HG02981 (cell line): ENCODE measurements around the gene KIF5A.

Experiments used
- ATAC-seq: cut with Tn5 transposase; IDR thresholded peaks from one replicate; pipeline ENCODE4 v1.9.1; 2021; ENCODE audit warnings: mild to moderate bottlenecking, moderate library complexity; ENCODE audit not compliant: unreplicated experiment

KIF5A gene

DNA sequence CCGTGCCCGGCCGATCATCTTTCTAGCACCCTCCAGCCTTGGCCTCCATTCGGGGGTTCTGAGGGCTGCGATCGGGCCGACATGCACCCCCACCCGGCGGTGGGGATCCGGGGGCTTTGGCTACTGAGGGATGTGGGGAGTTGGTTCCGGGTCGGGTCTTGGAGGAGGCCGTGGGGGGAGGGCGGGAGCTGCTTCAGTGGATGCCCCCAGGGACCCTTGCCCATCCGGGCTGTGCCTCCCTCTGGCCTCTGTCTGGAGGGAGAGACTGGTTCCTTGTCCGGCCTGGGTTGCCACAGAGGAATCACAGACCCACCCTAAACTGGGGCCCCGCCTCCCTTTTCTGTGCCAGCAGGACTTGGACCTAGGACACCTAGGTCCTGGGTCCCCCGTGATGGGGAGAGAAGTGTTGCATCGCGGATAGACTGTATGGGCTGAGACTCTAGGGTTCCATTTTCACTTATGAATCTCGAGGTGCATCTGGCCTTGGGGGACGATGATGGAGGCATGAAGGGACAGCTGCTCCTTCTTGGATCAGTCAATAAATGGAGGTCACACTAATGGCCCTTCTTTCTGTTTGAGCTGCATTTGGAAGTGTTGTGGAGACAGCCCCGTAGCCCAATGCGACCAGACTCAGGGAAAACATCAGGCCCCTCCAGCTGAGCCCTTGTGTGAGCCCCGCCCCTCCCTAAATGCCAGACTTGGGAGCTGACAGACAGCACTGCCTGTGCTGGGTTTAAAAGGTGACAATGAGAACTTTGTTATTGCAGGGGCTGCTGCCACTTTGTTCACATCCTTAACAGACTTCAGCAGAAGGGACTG lies 55.4 kb downstream of the KIF5A start:
- no peak for ATAC-seq

DNA sequence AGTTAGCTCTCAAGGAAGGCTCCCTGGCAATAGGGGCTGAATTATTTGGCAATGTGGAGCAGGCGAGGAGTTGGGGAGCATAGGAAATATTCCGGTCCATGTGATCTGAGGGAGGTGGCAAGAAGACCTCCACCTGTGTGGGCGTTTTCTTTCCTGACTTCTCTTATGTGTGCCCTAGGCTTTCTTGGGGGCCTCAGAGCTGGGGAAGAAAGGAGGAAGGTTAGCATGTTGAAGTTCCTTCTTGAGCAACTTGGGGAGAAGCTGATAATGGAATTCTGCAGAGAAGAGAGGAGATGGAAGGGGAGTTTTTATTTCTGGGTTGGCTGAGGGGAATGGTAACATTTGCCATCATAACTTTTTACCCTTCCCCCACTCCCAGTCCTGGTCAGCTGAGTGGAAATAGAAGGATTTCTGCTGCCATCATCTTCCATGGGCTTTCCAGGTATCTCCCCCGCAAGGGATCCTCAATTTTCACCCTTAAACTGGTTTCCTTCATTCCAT lies 56.0 kb downstream of the KIF5A start:
- no peak for ATAC-seq

DNA sequence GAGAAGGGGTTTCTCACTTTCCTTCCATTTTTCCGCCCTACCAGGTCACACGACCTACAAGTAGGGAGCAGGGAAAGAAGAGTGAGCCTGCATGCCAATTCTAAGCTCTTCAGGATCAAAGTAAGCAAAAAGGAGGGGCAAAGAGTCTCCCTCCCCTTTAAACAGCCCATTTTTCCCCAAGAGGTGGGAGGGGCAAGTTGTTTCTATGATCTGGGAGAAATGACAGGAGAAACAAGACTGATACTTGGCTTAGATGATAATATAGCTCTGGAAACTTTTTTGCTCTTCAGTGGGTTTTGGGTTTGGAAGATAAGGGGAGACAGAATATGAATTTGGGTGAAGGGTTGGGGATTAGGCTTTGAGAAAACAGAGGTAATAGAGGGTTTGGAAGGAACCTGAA lies 56.6 kb downstream of the KIF5A start:
- no peak for ATAC-seq

DNA sequence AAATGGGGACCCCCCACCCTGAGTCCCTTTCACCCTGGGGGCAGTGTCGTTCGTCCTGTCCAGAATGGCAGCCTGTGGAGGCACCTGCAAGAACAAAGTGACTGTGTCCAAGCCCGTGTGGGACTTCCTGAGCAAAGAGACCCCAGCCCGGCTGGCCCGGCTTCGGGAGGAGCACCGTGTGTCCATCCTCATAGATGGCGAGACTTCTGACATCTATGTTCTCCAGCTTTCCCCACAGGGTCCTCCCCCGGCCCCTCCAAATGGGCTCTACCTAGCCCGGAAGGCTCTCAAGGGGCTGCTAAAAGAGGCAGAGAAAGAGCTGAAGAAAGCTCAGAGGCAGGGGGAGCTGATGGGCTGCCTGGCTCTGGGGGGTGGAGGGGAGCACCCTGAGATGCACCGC lies 57.0 kb downstream of the KIF5A start:
- ATAC-seq = no peak

DNA sequence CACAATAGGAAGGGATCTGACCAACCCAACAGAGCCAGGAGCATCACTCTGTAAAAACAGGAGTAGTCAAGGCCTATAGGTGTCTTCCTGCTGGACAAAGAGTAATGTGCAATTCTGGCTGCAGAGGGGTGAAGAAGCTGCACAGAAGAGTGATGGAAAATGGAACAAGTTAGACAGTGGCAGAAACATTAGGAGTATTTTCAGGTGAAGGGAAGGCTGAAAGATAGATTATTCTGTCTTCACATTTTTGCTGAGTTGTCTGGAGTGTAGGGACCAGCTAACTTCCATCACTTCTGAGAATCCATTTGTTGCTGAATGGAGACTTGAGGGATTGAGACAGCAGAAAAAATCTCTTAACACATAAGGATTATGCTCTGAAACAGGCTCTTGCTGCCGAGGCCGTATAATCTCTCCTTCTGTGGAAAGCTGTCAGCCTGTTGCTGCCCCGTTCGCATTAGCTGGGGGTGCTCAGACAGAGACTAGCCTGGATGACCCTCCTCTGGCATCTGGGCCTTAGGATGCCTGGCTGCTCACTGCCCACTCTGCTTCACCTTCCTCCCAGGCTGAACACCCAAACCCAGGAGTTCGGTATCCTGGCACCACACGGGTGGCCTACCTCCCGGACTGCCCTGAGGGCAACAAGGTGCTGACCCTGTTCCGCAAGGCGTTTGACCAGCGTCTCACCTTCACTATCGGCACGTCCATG lies 58.3 kb downstream of the KIF5A start:
- no peak for ATAC-seq

DNA sequence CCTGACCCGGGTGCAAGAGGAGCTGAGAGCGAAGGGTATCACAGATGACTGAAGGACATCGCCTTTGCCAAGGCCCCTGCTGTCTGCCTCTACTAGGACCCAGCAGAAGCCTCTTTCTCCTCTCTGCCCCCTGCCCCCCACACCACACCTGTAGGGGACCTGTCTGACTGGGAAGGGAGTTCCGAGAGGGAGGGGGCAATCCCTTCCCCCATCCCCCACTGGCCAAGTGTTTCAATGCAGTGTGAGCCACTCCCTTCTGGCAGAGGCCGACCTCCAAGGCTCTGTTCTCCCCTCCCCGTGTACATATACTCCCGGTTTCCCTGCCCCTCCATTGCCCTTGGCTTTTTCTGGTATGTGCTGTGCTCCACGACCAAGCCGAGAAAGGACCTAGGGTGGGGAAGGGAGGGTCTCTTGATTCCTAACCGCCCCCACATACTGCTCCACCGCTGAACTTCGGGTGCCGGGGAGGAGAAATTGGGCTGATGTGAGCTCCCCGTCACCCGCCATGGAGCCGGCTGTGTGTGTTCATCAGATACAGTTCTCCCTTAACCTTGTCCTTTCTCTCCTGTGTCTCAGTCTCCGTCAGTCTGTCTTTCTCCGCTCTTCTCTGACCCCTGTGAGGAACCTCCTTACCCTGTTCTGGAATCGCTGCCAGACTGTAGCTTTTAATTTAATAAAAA lies 59.4 kb downstream of the KIF5A start:
- ATAC-seq = no peak

DNA sequence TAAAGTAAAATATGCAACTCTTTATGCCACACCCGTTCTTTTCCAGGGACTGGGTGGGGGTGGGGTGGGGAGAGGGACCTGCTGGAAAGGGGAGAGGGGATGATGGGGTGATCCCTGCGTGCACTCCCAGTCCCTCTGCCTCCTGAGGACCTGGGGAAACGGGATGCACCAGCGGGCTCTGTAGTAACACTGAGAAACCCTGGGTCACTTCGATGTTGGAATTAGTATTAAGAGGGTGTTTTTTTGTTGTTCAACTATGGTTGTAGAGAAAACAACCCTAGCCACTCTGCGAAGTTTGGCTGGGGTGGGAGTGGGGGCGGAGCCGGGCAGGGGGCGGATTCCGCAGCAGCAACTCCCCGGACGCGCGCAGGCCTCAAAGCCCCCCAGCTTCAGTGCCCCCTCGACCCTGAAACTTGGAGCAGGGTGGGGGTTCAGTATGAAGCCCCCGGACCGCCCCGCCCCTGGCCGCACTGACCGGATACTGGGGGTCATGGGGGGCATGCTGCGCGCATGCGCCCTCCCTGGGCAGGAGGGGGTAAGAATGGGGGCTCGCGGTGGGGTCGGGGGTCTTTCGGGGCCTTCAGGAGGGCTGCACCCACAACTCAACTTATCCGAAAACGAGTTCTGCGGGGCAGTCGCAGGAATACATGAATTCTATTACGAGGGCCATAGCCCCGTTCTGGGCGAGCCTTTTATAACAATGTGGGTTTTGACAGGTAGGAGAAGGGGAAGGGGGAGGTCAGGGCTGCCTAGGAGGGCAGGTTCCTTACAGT lies 60.1 kb downstream of the KIF5A start:
- no peak for ATAC-seq

DNA sequence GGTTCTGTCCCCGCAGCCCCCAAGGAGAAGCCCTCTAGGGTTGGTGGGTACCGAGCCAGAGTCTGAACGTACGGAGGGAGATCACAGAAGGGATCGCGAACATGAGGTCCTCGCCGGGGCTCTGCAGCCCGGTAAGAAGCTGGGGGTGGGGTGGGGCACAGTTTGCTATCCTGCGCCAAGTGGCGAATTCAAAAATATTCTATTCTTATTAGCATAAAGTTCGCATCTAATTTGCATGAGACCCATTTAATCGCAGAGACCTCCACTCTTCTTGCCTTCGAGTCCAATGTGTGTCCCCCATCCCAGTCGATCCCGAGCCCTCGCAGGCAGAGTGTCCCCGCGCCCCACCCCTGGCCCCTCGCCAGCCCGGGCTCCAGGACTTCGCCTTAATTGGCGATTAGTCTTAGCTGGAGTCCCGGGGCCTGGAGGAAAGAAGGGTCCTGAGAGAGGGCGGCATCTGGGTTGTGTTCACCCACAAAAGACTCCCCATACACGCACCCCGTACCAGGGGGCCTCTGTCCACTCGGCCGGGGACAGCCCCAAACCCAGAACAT lies 60.8 kb downstream of the KIF5A start:
- ATAC-seq = no peak

DNA sequence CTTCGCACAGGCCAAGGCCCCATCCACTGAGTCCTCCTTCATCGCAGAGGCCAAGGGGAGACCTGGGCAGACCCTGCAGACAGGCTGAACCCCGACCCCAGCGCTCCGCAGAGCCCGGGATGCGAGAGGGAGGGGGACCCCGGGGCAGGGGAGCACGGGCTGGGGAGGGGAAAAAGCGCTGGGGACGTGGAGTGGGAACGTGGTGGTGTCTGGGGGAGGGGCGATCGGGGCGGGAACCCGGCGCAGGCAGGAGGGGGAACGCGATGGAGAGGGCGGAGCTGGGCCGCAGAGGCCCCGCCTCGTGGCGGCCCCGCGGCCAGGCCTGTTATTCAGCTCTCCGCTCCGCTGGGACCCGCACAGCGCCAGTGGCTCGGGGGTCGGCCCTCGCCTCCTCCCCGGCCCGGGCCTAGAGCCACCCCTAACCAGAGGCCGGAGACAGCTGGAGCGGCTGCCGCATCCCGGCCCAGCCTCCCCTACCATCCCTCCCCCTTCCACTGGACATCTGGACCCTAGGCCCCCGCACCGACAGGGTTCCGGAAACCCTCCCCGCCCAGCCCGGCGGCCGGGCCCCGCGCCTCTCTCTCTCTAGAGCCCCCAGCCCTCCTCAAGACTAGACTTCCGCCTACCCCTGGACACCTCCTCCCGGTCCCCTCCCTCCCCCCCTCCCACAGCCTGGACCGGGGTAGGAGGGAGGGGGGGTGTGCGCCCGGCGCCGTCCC lies 61.4 kb downstream of the KIF5A start, which contains the start of gene ARHGEF25:
Gene ARHGEF25, plus strand, starts transcription at position 328 of the 719 bp plus-strand sequence. CDS start 460 bp downstream, outside the sequence.
- ATAC-seq = peak; percentile 30

DNA sequence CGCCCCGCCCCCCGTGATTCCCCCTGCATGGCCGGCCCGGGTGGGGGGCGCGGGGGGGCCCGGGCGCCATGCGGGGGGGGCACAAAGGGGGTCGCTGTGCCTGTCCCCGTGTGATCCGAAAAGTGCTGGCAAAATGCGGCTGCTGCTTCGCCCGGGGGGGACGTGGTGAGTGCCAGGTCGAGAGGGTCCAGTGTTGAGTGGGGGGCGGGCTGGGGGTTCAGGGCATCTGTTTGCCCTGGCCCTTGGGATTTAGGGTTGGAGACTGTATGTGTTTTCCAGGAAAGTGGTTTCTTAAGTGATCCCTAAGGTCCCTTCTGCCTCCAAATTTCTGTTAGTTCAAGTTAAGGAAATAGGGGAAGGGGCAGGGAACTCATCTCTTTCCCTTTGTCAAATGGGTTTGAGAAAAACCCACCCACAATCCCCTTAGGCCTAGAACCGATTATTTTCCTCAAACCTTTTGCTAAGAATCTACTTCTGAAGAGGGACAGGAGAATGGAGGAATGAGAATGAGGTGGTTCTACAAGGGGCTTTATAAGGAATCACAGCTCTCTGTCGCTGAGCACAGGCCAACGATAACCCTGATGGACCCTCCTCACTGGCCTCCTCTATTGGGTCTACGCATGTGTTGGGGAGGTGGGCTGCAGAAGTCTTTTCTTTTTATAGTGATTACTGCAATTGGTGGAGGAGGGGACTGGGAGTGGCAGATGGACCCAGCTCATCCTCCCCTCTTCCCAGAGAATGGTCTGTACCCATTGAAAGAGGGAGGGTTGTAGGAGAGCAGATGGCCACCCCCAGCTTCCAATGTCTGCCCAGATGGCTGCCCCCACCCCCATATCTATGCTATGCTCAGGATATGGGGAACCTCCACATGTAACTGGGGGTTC lies 62.2 kb downstream of the KIF5A start:
- ATAC-seq = no peak

DNA sequence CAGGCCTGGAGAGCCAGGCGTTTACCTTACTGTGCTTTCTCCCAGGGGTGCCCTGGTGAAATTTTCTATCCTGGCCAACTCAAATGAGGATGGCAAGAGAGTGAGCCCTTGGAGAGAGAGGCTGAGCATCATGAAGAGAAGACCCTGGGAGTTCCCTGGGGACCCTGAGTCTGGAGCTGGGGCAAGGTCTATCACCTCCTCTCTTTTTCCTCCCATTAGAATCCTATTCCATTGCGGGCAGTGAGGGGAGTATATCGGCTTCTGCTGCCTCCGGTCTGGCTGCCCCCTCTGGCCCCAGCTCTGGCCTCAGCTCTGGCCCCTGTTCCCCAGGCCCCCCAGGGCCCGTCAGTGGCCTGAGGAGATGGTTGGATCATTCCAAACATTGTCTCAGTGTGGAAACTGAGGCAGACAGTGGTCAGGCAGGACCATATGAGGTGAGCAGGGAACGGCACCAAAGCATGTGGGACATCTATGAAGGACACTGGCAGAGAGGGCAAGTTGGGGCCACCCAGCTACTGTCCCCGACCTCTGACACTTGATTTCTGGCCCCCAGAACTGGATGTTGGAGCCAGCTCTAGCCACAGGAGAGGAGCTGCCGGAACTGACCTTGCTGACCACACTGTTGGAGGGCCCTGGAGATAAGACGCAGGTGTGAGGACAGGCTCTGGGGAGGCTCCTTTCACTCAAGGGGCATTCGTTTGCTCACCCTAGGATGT lies 63.0 kb downstream of the KIF5A start:
- no peak for ATAC-seq

DNA sequence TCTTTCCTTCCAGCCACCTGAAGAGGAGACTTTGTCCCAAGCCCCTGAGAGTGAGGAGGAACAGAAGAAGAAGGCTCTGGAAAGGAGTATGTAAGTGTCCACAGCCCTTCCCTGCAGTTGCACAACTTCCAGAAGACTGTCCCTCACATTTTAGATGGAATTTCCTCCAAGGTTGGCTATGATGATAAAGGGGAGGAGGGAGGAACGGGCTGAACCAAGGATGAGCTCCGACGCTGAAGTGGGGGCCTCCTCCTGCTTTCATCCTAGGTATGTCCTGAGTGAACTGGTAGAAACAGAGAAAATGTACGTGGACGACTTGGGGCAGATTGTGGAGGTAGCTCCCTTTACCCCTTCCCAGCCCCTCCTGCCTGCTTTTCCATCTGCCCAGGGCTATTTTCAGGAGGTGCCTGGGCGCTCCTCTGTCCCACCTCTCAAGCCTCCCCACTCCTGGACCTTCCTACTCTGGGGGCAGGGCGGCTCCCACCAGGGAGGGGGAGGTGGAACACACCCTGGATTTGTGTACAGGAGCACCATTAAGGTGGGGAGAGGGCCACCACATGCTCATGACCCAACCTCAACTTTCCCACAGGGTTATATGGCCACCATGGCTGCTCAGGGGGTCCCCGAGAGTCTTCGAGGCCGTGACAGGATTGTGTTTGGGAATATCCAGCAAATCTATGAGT lies 63.7 kb downstream of the KIF5A start:
- ATAC-seq = no peak

DNA sequence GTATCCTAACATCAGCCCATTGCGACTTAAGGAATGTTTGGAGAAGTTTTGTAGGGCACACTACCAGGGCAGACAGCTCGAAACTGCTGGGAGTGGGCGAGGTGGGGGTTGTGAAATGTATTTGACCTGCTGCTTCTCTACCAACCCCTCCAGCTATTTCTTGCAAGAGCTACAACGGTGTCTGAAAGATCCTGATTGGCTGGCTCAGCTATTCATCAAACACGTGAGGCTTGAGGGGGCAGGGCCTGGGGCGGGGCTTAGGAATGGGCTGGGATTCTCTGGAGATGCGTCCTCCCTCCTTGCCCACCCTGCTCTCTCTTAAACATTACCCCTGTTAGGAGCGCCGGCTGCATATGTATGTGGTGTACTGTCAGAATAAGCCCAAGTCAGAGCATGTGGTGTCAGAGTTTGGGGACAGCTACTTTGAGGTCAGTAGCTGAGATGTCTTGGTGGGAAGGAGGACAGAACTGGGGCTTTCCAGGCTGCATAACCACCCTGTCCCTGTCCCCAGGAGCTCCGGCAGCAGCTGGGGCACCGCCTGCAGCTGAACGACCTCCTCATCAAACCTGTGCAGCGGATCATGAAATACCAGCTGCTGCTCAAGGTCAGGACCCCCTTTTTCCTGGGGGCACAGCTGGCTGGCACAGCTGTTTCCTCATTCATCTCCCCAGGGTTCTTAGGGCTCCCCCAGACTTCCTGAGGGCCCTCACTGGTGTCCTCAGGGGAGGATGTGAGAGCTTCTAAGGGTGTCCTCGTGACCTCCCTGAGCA lies 64.5 kb downstream of the KIF5A start:
- ATAC-seq = peak; percentile 65

DNA sequence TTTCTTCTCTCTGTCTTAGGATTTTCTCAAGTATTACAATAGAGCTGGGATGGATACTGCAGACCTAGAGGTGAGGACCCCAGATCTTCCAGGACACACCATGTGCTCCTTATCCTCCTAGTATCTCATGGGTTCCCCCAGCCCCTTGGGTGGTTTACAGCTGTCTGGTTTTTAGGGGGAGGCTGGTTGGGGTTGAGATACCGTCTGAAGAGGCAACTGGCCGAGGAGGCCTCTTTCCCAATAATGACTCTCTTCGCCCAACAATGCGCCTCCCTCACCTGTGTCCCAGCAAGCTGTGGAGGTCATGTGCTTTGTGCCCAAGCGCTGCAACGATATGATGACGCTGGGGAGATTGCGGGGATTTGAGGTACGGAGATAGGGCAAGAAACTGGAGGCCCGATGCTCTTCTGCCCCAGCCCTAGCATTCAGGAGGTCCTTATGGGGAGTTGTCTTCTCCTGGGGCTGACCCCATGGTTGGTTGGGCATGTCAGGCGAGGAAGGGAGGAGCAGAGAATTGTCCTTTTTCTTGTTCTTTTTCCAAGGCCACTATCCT lies 65.2 kb downstream of the KIF5A start:
- no peak for ATAC-seq

DNA sequence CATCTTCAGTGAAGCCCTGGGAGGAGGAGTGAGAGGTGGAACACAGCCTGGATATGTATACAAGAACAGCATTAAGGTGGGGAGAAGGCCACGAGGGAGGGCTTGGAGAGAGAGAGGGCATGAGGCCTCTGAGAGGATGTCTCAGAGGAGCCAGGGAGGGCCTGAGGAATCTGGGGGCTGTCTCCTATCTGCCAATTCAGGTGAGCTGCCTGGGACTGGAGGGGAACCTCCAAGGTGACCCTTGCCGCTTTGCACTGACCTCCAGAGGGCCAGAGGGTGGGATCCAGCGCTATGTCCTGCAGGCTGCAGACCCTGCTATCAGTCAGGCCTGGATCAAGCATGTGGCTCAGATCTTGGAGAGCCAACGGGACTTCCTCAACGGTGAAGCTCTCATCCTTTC lies 65.8 kb downstream of the KIF5A start:
- no peak for ATAC-seq

DNA sequence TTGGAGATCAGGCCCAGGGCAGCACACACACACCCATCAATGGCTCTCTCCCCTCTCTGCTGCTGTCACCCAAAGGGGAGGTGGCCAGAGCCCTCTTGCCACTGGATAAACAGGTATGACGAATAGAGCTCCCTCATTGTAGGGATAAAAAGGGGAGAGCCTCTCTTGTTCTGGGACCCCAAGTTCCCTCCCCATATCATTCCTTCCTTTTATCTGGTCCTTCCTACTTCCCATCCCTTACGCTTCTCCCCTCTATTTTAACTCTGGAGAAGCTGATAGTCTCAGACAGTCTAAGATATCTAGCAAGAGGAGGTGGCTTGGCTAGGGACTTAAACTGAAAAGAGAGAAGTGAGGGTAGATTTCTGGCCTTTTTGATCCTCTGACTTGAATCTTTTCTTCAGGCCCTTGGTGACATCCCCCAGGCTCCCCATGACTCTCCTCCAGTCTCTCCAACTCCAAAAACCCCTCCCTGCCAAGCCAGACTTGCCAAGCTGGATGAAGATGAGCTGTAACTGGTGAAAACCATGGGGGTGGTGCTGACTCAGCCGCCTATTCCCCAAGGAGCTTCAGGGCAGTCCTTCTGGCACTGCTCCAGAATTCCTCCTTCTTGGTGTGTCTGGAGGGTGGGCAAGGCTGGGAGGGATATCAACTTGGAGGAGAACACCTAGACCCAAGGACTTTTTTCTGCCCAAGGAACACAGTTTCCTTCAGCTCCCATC lies 66.7 kb downstream of the KIF5A start:
- no peak for ATAC-seq
